Right cardiac atrium (tissue), 5 donors: Measurements from ENCODE around the gene TBKBP1. TPM values are rescaled to one million over a fixed set of nuclear protein-coding genes. Genes with fewer than 3 reads are reported as not detected.
"Not testable (repeated sequence)": the region's sequence is repeated elsewhere in the genome, so short reads cannot be mapped to it uniquely, and the experiment has no call there.

Experiments used
- ATAC-seq, 2 donors: fragments of 200-7000 bp; cut with Tn5 transposase; one replicate each; pipeline versions ENCODE4 v1.8.0 to v1.9.1; 2020; ENCODE audit warnings: moderate library complexity in 2 of 2, mild to moderate bottlenecking in 1 of 2
- DNase-seq, 3 donors: peaks; one replicate each; pipeline ENCODE4 v3.0.0-alpha.2; 2020
- H3K27ac ChIP-seq: one replicate; pipeline ENCODE4 v1.5.1; 2013; ENCODE audit warnings: mild to moderate bottlenecking, low read length, control low read depth, moderate library complexity
- H3K27me3 ChIP-seq: one replicate; pipeline ENCODE4 v1.6.1; 2013; ENCODE audit not compliant: control insufficient read depth, insufficient read depth
- H3K4me1 ChIP-seq: one replicate; pipeline ENCODE4 v1.6.1; 2013; ENCODE audit warnings: low read length; ENCODE audit not compliant: control insufficient read depth, insufficient read depth
- H3K4me3 ChIP-seq: one replicate; pipeline ENCODE4 v1.5.1; 2013; ENCODE audit warnings: low read length, control low read depth
- H3K9me3 ChIP-seq: one replicate; pipeline ENCODE4 v1.6.1; 2013; ENCODE audit warnings: low read length; ENCODE audit not compliant: control insufficient read depth
- WGBS: extraction: QIAGEN DNeasy Blood & Tissue Kit; methylation state at CpG from one replicate; pipeline ENCODE4 v1.1.7; 2013; 5-methylcytosine and 5-hydroxymethylcytosine counted together
- intact Hi-C, 4 donors: fragments of 100-400 bp; cut with DNase I; formaldehyde crosslinking; loops; one replicate each; pipeline versions ENCODE4 v1.11.0 to v1.14.0; 2022 to 2023
- polyA plus RNA-seq: library from polyadenylated mRNA; stranded (reverse); fragments of 200-250 nt; gene quantifications from one replicate; pipeline ENCODE4 v1.2.3, GENCODE V29; 2013
- total RNA-seq, 4 donors: library from RNA; stranded (reverse); fragmentation: NEBNext Ultra II Directional; extraction: Animal tissue kit (Norgen Biotek cat#: 25700); gene quantifications; one replicate each; pipeline ENCODE4 v1.2.1, GENCODE V29; 2021
- donor health status: healthy with polysubstance abuse.
- donor health status: DM: no; HTN: yes; CAD: no.
- donor health status: DM: no; HTN: no; CAD: no.
- donor health status: DM: no; HTN: yes; CAD: no; lungs with severe emphysema.
- donor health status: DM: yes; HTN: yes; CAD: no.

TBKBP1 gene
- total and polyA plus RNA-seq, 5 donors = 17.5 to 27.0 (median 21.5) TPM

- H3K27ac ChIP-seq = no peak overlapping the region
- 74% methylated on average over 7 of the region's 7 CpGs for WGBS
- H3K9me3 ChIP-seq = no peaks in the 10 kb centered on the region
- no peaks in the 10 kb centered on the region for H3K27me3 ChIP-seq
- DNase-seq (no peak), ATAC-seq (no peak)
- H3K4me1 ChIP-seq = peaks cover 6% of the 10 kb centered on the region
- intact Hi-C loops = loop anchor here in 1 of 4 donors (10.0 kb wide), 1 partner anchor 127 kb away; no protein-coding TSS in a partner anchor
- no peak overlapping the region for H3K4me3 ChIP-seq
Observed at GRCh38 chr17:47678196-47678595, 15.8 kb upstream of the TBKBP1 start.

DNA sequence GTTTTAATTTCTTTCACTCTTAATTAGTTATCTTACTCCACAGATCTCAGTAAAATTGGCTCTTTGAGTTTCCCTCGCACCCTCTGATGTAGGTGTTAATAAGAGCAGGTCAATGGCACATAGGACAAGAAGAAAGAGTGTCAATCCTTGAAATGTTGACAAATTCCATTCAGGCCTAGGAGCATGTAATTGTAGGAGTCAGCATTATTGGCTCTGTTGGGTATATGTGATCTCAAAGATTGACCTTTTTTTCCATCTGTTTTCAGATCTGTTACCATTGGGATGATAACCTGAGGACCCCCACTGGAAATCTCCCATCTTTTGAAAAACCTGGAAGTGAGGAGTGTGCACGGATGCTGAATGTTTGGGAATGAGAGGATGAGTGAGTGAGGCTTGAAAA is 11.8 kb upstream of the TBKBP1 start:
- WGBS = 86% methylated on average over 2 of the region's 2 CpGs
- Histone ChIP-seq H3K27me3 (no peaks in the 10 kb centered on the region), H3K9me3 (no peaks in the 10 kb centered on the region), H3K4me1 (no peaks in the 10 kb centered on the region), H3K4me3 (no peak overlapping the region), H3K27ac (no peak overlapping the region)
- intact Hi-C loops = no loop called here
- no peak for DNase-seq
- ATAC-seq = no peak

DNA sequence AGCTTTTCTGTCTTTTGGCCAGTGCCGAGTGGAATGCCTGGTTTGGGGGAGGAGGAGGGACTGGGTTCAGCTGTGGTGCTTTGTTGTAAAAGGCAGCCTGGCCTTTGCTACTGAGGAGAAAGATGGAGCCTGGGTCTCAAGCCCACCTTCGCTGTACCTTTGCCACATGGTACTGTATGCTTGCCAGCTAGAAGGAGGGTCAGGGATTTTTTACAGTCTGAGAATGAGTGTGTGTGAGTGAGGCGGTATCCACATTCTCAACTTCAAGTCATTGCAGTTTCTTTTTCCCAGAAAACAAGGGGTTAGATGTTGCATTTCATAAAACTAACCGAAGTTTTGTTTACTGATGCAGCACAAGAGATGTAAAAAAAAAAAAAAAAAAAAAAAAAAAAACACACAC is 11.2 kb upstream of the TBKBP1 start:
- WGBS = 77% methylated on average over 4 of the region's 4 CpGs
- ATAC-seq, H3K4me1 ChIP-seq, intact Hi-C loops, H3K4me3 ChIP-seq, H3K27me3 ChIP-seq, H3K9me3 ChIP-seq, DNase-seq, H3K27ac ChIP-seq: not testable (repeated sequence)

DNA sequence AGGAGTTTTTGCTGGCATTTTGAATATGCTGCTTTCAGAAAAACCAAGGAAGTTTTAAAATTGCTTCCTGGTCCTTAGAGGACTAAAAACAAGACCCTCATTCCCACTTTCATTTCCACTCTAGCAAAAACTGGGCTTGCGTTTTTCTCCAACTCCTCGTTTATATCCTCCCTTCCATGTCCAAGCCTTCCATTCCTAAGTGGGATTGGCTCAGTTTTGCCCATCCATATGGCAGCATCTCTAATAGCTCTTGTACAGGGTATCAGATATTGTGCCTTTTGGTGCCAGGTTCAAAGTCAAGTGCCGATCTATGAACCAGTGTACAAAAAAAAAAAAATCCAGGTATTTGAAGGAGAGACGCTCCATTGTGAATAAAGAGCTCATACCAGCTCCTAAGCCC is 9.9 kb upstream of the TBKBP1 start:
- ATAC-seq (no peak), DNase-seq (no peak)
- Histone ChIP-seq H3K9me3 (no peaks in the 10 kb centered on the region), H3K27ac (no peak overlapping the region), H3K4me3 (no peak overlapping the region), H3K4me1 (no peaks in the 10 kb centered on the region), H3K27me3 (no peaks in the 10 kb centered on the region)
- intact Hi-C loops = no loop called here
- WGBS = 85% methylated on average over 4 of the region's 4 CpGs

- H3K4me1 ChIP-seq = no peaks in the 10 kb centered on the region
- H3K27me3 ChIP-seq = no peaks in the 10 kb centered on the region
- intact Hi-C loops = no loop called here
- no peak for DNase-seq
- no peak overlapping the region for H3K4me3 ChIP-seq
- no peak for ATAC-seq
- no peaks in the 10 kb centered on the region for H3K9me3 ChIP-seq
- 80% methylated on average over 4 of the region's 4 CpGs for WGBS
- H3K27ac ChIP-seq = no peak overlapping the region
Observed at GRCh38 chr17:47684535-47685193, 9.3 kb upstream of the TBKBP1 start.

- Histone ChIP-seq H3K27me3 (no peaks in the 10 kb centered on the region), H3K4me3 (no peak overlapping the region), H3K4me1 (no peaks in the 10 kb centered on the region), H3K27ac (no peak overlapping the region), H3K9me3 (no peaks in the 10 kb centered on the region)
- no peak for DNase-seq
- intact Hi-C loops = no loop called here
- 89% methylated on average over 4 of the region's 4 CpGs for WGBS
- no peak for ATAC-seq
Observed at GRCh38 chr17:47685556-47686275, 8.2 kb upstream of the TBKBP1 start.

GRCh38 chr17:47686276-47686635 is 7.7 kb upstream of the TBKBP1 start:
- Histone ChIP-seq H3K4me1 (no peaks in the 10 kb centered on the region), H3K27me3 (no peaks in the 10 kb centered on the region), H3K9me3 (no peaks in the 10 kb centered on the region), H3K4me3 (no peak overlapping the region), H3K27ac (no peak overlapping the region)
- intact Hi-C loops = no loop called here
- DNase-seq = no peak
- no peak for ATAC-seq
- WGBS = 86% methylated on average over 1 of the region's 1 CpG

GRCh38 chr17:47686664-47687327 is 7.2 kb upstream of the TBKBP1 start:
- ATAC-seq = no peak
- H3K9me3 ChIP-seq = no peaks in the 10 kb centered on the region
- H3K27me3 ChIP-seq = no peaks in the 10 kb centered on the region
- H3K4me1 ChIP-seq = no peaks in the 10 kb centered on the region
- 82% methylated on average over 7 of the region's 7 CpGs for WGBS
- intact Hi-C loops = no loop called here
- DNase-seq = no peak
- no peak overlapping the region for H3K27ac ChIP-seq
- H3K4me3 ChIP-seq = no peak overlapping the region

GRCh38 chr17:47687328-47687690 is 6.7 kb upstream of the TBKBP1 start:
- no peak overlapping the region for H3K27ac ChIP-seq
- intact Hi-C loops = no loop called here
- no peak for DNase-seq

DNA sequence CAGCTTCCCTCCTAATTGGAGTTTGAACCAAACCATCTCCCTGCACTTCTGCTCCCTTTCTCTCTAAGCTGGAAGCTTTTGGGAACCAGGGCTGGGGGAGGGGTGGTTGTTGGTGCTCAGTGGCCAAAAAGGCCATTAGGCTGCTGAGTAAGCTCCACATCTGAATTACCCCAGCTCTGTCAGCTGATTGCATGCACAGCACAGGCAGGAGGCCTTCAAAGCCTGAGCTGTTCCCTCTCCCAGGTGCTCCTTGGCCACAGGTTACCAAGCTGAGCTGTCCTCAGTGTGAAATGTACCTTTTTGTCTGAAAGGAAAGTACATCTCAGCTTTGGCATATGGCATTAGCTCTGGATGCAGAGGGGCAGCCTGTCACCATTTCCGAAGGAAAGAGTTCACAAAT is 6.2 kb upstream of the TBKBP1 start:
- Histone ChIP-seq H3K9me3 (no peaks in the 10 kb centered on the region), H3K4me1 (no peaks in the 10 kb centered on the region), H3K27me3 (no peaks in the 10 kb centered on the region), H3K27ac (no peak overlapping the region), H3K4me3 (no peak overlapping the region)
- 90% methylated on average over 1 of the region's 1 CpG for WGBS
- intact Hi-C loops = no loop called here
- peak in 1 of 2 donors; percentile 24 for ATAC-seq
- no peak for DNase-seq

More at GRCh38 chr17:47687328-47687690, 6.7 kb upstream of the TBKBP1 start:
- Histone ChIP-seq H3K4me1 (no peaks in the 10 kb centered on the region), H3K4me3 (no peak overlapping the region), H3K9me3 (no peaks in the 10 kb centered on the region), H3K27me3 (no peaks in the 10 kb centered on the region)
- ATAC-seq = no peak

- no peak for DNase-seq
- Histone ChIP-seq H3K27ac (no peak overlapping the region), H3K4me3 (no peak overlapping the region), H3K9me3 (no peaks in the 10 kb centered on the region), H3K27me3 (no peaks in the 10 kb centered on the region), H3K4me1 (peaks cover 5% of the 10 kb centered on the region)
- WGBS = 62% methylated on average over 3 of the region's 3 CpGs
- no peak for ATAC-seq
- intact Hi-C loops = no loop called here
Observed at GRCh38 chr17:47690121-47690520, 3.8 kb upstream of the TBKBP1 start.
